NOMO-1 (cell line): Measurements from ENCODE around the gene PRCD.

Source experiments
- DNase-seq, 2 experiments: peaks; one replicate each; lab custom pipeline; 2025; ENCODE audit not compliant: unreplicated experiment in 2 of 2; lab: John Stamatoyannopoulos, UW

PRCD gene

GRCh38 chr17:76586741-76587487 lies 47.1 kb downstream of the PRCD start:
- DNase-seq, result no peak

DNA sequence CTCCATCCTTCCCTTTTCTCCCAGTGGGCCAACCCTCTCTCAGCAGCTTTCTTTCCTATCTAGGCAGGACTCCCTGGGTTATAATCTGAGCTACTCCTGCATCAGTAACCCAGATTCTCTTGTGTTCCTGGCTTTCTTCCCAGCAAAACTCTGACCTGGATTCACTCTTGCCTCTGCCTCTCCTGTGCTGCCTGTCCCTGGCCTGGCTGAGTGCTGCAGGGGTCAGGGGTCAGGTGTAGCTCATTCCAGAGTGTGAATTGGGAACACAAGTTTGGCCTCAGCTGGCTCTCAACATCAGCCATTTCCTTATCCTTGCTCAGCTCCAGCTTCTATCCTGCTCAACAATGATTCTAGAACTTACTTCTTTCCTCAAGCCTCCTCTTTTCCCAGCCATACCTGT lies 48.3 kb downstream of the PRCD start:
- DNase-seq, result no peak

DNA sequence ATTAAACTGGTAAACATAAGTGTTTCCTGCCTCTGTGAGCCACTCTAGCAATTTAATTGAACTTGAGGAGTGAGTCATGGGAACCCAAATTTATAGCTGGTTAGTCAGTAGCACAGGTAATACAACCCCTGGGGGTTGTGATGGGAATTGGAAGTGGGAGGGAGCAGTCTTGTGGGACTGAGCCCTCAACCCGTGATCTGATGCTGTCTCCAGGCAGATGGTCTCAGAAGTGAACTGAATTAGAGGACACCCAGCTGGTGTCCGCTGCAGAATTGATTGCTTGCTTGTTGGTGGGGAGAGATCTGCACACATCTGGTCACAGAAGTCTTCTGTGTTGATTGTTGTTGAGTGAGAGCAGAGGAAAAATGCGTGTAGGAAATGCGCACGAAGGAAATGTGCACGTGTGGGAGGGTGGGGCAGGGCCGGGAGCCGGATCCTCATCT lies 53.6 kb downstream of the PRCD start:
- DNase-seq, result no peak

DNA sequence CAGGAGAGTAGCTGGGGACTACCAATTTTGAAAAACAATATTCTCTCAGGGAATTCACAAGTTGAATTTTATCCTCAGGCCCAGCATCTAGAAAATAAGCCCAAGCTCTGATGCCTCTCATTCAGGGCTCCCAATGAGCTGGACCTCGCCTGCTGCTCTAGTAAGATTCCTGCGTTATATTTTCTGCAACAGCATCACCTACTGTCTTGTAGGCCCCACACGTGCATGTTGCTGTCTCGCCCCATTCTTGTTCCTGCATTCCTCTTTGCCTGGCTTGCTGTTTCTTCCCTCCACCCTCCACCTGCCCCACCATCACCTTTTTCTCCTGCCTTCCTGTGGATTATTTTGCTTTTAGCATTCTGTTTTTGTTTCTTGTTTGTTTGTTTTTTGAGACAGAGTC lies 54.1 kb downstream of the PRCD start:
- DNase-seq, result no peak

- DNase-seq, result no peak
Observed at GRCh38 chr17:76594690-76595089, 54.8 kb downstream of the PRCD start.
